ENCODE measurements around the gene YKT6. TPM values are rescaled to one million over a fixed set of nuclear protein-coding genes. Genes with fewer than 3 reads are reported as not detected.

The YKT6 gene
- total RNA-seq, 4 donors from 2014 or later: 43.3 to 50.7 (median 49.7) TPM

DNA sequence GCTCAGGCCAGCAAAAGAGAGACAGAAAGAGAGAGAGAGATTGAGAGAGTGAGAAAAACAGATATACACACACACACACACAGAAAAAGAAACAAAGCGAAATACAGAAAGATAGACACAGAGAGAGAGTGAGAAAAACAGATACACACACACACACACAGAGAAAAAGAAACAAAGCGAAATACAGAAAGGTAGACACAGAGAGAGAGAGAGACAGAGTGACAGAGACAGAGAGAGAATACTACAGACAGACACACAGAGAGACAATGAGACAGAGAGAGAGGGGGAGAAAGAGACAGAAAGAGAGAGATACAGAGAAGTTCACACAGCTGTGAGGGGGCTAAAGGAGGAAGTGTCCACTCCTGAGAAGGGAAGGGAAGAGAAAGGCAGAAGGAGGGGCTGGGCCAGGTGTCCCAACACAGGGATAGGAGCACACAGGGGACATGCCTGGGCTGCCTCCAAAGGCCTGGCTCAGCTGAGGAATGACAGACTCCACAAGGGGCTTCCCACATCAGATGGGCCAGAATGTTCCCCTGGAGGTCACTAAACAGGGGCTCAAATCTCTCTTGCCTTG is 15.8 kb upstream of the YKT6 start:
- no peak for TF ChIP-seq CTCF (IDR thresholded peaks at IDR 0.05; ENCODE audit: low read depth)

DNA sequence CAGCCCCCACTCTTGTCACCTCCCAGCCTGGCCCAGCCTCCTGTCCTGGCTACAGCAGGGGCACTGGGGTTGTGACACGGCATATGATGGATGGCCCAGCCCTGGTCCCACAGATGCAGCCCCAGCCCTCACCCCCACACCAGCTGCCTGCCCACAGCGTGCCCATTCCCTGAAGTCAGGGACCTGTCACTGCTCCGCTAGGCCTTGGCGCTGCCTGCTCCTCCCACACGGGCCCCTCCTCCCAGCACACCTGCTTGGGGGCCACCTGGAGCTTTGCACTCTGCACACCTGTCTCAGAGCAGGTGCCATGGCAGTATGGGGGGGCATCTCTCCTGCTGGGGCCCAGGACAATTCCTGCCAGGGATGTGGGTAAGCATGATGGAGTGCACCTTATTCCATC is 15.0 kb upstream of the YKT6 start:
- TF ChIP-seq CTCF (IDR thresholded peaks at IDR 0.05; ENCODE audit: low read depth): no peak

- TF ChIP-seq CTCF (IDR thresholded peaks at IDR 0.05; ENCODE audit: low read depth): no peak
These were observed 14.0 kb upstream of the YKT6 start for GRCh38 chr7:44186736-44187135.

DNA sequence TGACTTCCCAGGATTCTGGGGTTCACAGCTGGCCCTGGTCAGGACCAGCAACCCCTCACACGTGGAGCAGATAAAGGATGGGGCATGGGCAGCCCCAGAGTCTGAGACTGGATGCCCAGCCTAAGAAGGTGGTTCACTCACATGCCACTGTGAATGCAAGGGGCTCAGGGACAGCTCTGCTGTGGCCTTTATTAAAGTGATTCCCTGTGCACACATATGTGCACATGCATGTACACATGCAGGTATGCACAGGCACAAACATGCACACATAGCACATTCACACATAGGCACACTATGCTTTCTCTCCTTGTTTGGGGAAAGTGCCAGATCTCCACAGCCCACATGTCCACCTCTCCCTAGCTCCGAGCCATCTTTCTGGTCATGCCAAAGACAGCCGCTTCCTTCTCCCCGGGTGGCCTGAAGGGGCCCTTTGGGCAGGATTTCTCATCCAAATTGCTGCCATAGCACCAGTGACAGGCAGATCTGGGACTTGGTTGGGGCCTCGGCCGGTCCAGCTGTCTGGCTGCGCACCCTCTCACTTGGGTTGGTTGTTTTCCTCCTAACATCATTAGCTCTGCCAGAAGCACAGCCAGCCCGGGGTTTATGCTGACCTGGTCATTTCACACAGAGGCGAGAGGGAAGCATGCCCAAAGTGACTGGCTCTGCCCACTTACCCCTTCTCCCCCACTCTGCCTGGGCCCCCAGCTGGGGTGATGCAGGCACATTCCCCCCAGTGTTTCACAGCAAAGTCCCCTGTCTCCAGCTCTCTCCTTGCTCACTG is 13.0 kb upstream of the YKT6 start:
- no peak for TF ChIP-seq CTCF (IDR thresholded peaks at IDR 0.05; ENCODE audit: low read depth)

DNA sequence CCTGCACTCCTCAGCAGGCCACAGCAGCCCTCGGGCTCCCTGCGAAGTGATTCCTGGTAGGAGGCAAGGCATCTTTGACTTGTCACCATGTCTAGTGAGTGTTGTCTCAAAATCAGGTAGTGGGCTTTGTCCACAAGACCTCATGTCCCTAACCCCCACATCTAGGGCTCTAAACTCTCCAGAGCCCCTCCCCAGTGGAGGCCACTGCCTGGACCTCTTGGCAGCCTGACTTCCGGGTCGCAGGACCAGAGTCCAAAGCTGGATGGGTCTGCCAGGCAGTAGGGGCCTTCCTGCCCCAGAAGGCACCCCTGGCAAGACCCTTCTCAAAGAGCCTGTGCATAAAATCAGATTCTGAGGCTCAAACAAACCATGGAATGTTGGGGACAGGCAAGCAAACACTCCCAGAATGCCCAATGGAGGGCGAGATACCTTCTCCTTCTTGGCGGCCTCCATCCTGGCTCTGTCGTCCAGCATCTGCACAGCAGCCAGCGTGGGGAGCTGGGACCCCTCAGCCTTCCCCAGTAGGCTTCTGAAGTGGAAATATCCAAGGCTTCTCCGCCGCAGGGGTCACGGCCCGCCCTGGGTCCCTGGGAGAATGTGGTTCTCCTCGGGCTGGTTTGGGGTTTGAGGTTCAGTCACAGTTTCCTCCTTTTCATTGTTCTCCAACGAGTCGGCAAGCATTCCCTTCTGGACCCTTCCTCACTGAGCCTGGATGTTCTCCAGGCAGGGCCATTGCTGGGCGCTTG is 12.1 kb upstream of the YKT6 start:
- no peak for TF ChIP-seq CTCF (IDR thresholded peaks at IDR 0.05; ENCODE audit: low read depth)

DNA sequence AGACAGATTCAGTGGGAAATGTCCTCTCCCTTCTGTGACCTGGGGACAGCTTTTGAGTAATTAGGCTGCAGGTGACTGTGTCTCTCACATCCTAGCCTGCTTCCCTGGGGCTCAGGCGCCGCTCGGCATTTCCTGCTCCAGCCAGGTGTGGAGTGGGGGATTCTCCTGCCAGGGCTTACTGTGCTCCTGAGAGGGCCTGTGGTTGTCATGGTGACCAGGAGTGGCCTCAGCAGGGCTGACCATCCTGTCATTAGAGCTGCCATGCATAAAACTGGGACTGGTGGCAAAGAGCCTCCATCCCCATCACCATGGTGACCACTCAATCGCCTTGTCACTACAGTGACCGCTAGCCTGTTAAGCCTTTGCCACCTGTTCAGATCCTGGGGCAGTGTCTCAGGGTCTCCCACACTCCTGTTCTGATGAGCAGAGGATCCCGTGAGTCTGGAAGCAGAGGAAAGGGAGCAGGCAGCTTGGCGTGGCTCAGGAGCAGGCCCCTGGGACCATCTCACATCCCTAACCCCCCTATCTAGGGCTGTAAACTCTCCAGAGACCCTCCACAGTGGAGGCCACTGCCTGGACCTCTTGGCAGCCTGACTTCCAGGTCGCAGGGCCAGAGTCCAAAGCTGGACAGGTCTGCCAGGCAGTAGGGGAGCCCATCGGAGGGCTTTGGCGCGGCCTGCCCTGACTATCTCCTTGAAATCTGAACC is 11.3 kb upstream of the YKT6 start, which contains the start of gene GCK:
GCK (minus strand) TSS at position 154 of the 707 bp plus-strand sequence. CDS start 486 bp downstream, outside the sequence.
- no peak for TF ChIP-seq CTCF (IDR thresholded peaks at IDR 0.05; ENCODE audit: low read depth)

Measured in subcutaneous adipose tissue (tissue), 4 donors.